ENCODE measurements around the gene BOC. TPM values are rescaled to one million over a fixed set of nuclear protein-coding genes. Genes with fewer than 3 reads are reported as not detected.

Gene BOC
- total and polyA plus RNA-seq, 2 of the 4 experiments (the other 2 are of a cell fraction): 6.8 to 15.2 TPM

DNA sequence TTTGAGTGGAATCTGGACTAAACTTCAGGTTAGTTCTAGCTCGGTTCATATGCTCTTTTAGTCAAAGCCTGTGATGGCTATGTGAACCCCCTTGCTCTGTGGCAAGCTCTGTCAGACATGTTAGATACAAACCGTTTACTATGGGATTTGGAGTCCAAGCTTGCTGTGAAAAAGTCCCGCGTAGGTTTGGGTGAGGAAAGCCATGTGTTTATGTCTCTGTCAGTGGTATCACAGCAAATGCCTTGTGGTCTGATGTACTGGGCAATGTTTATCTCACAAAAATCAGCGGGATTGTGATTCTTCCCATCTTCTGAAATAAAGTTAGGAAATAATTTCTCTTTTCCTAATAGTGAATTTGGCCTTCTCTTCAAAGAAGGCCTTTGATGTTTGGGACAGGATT is 5.0 kb downstream of the BOC start:
- no peak overlapping the region for H2BK120ac ChIP-seq (ENCODE audit: low read depth, low read length)
- H3K18ac ChIP-seq (ENCODE audit: low read depth, low read length): no peak overlapping the region
- H2AK9ac ChIP-seq (replicated peaks; ENCODE audit: low read depth, low read length, poor library complexity): no peak overlapping the region
- H4K20me1 ChIP-seq (ENCODE audit: insufficient read depth, low read length): no peaks in the 10 kb centered on the region
- H2BK20ac ChIP-seq (ENCODE audit: low read depth, low read length): no peak overlapping the region
- H3K4me1 ChIP-seq (ENCODE audit: control insufficient read depth, insufficient read depth, low read length): peaks cover 14% of the 10 kb centered on the region
- 40% methylated on average over 1 of the region's 5 CpGs; no CpG with 5 or more reads in 1 of the 2 experiments for WGBS, 2 experiments (ENCODE audit: extremely low coverage in 2 of 2, insufficient read length in 1 of 2)
- H3K14ac ChIP-seq (replicated peaks; ENCODE audit: low read depth, low read length): no peak overlapping the region
- no peak overlapping the region for H2BK5ac ChIP-seq (ENCODE audit: low read depth, low read length, poor library complexity, severe bottlenecking)
- H3K4me3 ChIP-seq (ENCODE audit: insufficient read depth, low read depth, low read length): no peak overlapping the region
- intact Hi-C loops (cut with micrococcal nuclease) (no loop called here), dilution Hi-C loops (cut with HindIII; ENCODE audit: low sequenced_read_pairs, unreplicated experiment) (no loop called here), in situ Hi-C loops (cut with MboI; ENCODE audit: low sequenced_read_pairs) (no loop called here)
- H2AK5ac ChIP-seq (ENCODE audit: low read depth, low read length): no peak overlapping the region
- no TSS peak for BruUV-seq (replicated peaks)
- no peaks in the 10 kb centered on the region for H3K9me3 ChIP-seq (ENCODE audit: control insufficient read depth, insufficient read depth, low read length)
- H3K36me3 ChIP-seq (ENCODE audit: control insufficient read depth, insufficient read depth, low read length): peaks cover 24% of the 10 kb centered on the region
- H3K27me3 ChIP-seq (ENCODE audit: control insufficient read depth, insufficient read depth, low read length): no peaks in the 10 kb centered on the region; the same call in 1 of the 2 replicates
- peaks cover 11% of the 10 kb centered on the region in 2 experiments; a peak in 2 of 4 replicates for H3K79me1 ChIP-seq (ENCODE audit: low read depth in 1 of 2, low read length in 2 of 2)
- H3K9me1 ChIP-seq (ENCODE audit: insufficient read depth, low read length): 0 out of 2 replicates have a peak, but pooled peaks cover 2% of the 10 kb centered on the region
- no peak for TF ChIP-seq BHLHE40 (IDR thresholded peaks at IDR 0.05; ENCODE audit: low read depth, low read length)
- peak; percentile 30; the same call in 1 of the 2 replicates for TF ChIP-seq MXI1 (IDR thresholded peaks at IDR 0.05; ENCODE audit: borderline replicate concordance, low read depth, low read length)
- CTCF ChIA-PET: interaction anchor here (0.7 to 1.0 kb wide), 2 partner anchors 72 to 140 kb away, joined by 4 read pairs; no protein-coding TSS in a partner anchor
- H3K27ac ChIP-seq (ENCODE audit: insufficient read depth, low read length): no peak overlapping the region
- no peak overlapping the region for H4K5ac ChIP-seq (ENCODE audit: low read depth, low read length)
- no peak overlapping the region for H3K23ac ChIP-seq (ENCODE audit: low read depth, low read length)
- H2BK15ac ChIP-seq (ENCODE audit: low read depth, low read length): no peak overlapping the region
- no peak overlapping the region for H3K9ac ChIP-seq (ENCODE audit: low read depth, low read length)
- H4K91ac ChIP-seq (ENCODE audit: insufficient read depth, low read depth, low read length): no peak overlapping the region
- ATAC-seq (ENCODE audit: low read depth) (no peak), DNase-seq (no peak)
- no peak overlapping the region for H3K4ac ChIP-seq (ENCODE audit: low read depth, low read length)
- H3K4me2 ChIP-seq (ENCODE audit: low read depth, low read length): no peak overlapping the region
- no peak overlapping the region for H2AFZ ChIP-seq (replicated peaks; ENCODE audit: low read length, poor library complexity)
- no peak overlapping the region for H3K56ac ChIP-seq (ENCODE audit: extremely low read depth, insufficient read depth, low read length)
- POLR2A ChIA-PET (ENCODE audit: unreplicated experiment): no interaction called here
- no peak overlapping the region for H4K8ac ChIP-seq (ENCODE audit: low read depth in 2 of 2, low read length in 2 of 2)
